Peyer's patch (tissue), 4 donors: ENCODE measurements around the gene BMPER. TPM values are rescaled to one million over a fixed set of nuclear protein-coding genes. Genes with fewer than 3 reads are reported as not detected.

Experiments used
- DNase-seq, 3 donors: peaks; one replicate each; pipeline ENCODE4 v3.0.0-alpha.2; 2017 to 2019
- H3K27ac ChIP-seq, 4 donors: fragments of 200-600 bp; sonication (generic); one replicate each; pipeline ENCODE4 v1.5.1; 2016 to 2019
- H3K27me3 ChIP-seq, 2 donors: fragments of 200-600 bp; sonication (generic); one replicate each; pipeline ENCODE4 v1.5.1; 2019
- H3K36me3 ChIP-seq, 3 donors: fragments of 200-600 bp; sonication (generic); one replicate each; pipeline ENCODE4 v1.5.1; 2016 to 2019
- H3K4me1 ChIP-seq, 4 donors: fragments of 200-600 bp; sonication (generic); one replicate each; pipeline ENCODE4 v1.5.1; 2016 to 2019
- H3K4me3 ChIP-seq, 4 donors: fragments of 200-600 bp; sonication (generic); 1 replicate in 3 of 4; 2 replicates in 1 of 4; pipeline ENCODE4 v1.5.1; 2016 to 2019; ENCODE audit warnings: mild to moderate bottlenecking in 1 of 4
- H3K9me3 ChIP-seq, 4 donors: fragments of 200-600 bp; sonication (generic); one replicate each; pipeline ENCODE4 v1.5.1; 2016 to 2019; ENCODE audit warnings: mild to moderate bottlenecking in 1 of 4
- CTCF ChIP-seq, 6 experiments: fragments of 450-650 bp in 4 of 6; fragments of 200-600 bp in 2 of 6; sonication (generic) in 1 of 6; IDR thresholded peaks; one replicate each; pipeline ENCODE4 v1.5.1; 2017 to 2019; ENCODE audit warnings: antibody characterized with exemption in 6 of 6, mild to moderate bottlenecking in 3 of 6, moderate library complexity in 1 of 6
- POLR2A ChIP-seq, 2 donors: fragments of 450-650 bp; IDR thresholded peaks; one replicate each; pipeline ENCODE4 v1.5.1; 2017; ENCODE audit warnings: antibody characterized with exemption in 2 of 2, mild to moderate bottlenecking in 2 of 2, moderate library complexity in 2 of 2
- total RNA-seq, 4 donors: library from RNA; depleted of rRNA; stranded (reverse); fragments of >200 nt; gene quantifications; one replicate each; pipeline ENCODE4 v1.1.0, GENCODE V29; 2016

The BMPER gene
- total RNA-seq, 4 donors from 2014 or later = 4.0 to 50.3 (median 17.6) TPM

DNA sequence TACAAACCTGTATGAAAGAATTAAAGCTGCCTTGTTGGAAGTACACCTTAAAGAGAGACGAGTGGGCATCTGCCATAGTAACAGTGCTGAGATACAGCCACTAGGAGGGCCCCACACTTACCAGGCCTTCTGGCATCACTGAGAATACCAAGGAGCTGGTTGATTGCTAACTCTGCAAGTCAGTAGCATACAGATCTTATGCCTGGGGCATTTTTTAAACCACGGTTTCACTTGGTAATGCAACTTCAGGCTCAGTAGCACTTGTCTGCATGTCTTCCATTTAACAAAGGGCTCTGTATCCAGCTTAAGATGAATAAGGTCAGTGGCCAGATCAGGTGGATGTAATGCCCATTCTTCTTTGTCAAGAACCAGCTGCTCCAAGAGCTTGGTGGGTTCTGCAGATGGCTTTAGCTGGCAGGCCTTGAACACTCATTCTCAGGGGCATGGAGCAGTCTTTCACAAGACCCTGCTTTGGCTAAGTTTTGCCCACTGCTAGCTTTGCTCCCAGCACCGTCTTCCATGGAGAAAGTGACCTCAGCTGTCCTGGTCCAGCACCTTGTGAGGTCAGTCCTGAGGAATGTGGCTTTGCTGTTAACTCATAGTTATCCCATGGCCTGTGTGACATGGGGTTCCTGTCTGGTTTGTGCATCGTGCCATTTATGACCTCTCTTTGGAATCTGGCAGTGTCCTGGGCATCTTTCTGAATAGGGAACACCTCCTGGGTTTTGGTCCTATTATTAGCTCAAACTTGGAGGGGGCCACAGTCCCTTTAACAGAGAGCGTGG, 68.1 kb downstream of the BMPER start:
- H3K4me1 ChIP-seq = no peaks in the 10 kb centered on the region
- H3K4me3 ChIP-seq = no peak overlapping the region
- no peaks in the 10 kb centered on the region for H3K9me3 ChIP-seq
- H3K27ac ChIP-seq = no peak overlapping the region
- no peak for TF ChIP-seq CTCF (IDR thresholded peaks at IDR 0.05)
- TF ChIP-seq POLR2A (IDR thresholded peaks at IDR 0.05) = no peak
- DNase-seq = no peak
- H3K27me3 ChIP-seq = no peaks in the 10 kb centered on the region
- H3K36me3 ChIP-seq = no peaks in the 10 kb centered on the region

- no peak for DNase-seq
- no peak for TF ChIP-seq CTCF (IDR thresholded peaks at IDR 0.05)
- TF ChIP-seq POLR2A (IDR thresholded peaks at IDR 0.05) = no peak
Observed at GRCh38 chr7:33979300-33979806, 74.0 kb downstream of the BMPER start.

DNA sequence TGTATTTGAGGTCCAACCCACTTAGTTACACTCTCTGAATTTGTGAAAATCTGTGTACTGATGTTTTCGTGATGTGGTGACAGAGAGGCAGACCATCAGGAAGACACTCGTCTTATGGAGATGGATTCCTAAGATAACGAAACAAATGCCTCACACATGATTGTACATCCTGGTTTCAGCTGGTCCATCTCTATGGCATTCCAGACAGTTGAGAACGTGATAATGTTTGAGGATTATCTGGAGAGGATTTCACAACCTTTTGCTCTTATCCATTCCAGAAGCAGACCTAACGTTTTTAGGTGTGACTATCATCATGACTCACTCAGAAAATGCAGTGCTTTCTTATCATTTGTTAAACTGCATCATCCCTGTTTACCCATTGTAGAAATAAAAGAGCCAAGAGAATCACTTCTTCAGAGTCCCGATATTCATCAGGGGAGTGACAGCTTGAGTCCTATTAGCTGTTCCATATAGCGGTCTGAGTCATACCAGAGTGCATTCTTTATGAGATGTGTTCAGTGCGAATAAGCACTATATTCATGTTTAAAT, 74.5 kb downstream of the BMPER start:
- no peaks in the 10 kb centered on the region for H3K4me1 ChIP-seq
- H3K27ac ChIP-seq = no peak overlapping the region
- DNase-seq = no peak
- no peaks in the 10 kb centered on the region for H3K27me3 ChIP-seq
- TF ChIP-seq POLR2A (IDR thresholded peaks at IDR 0.05) (no peak), CTCF (IDR thresholded peaks at IDR 0.05) (no peak)
- no peak overlapping the region for H3K4me3 ChIP-seq
- no peaks in the 10 kb centered on the region for H3K36me3 ChIP-seq
- H3K9me3 ChIP-seq = no peaks in the 10 kb centered on the region

More at GRCh38 chr7:33979300-33979806, 74.0 kb downstream of the BMPER start:
- Histone ChIP-seq H3K4me1 (no peaks in the 10 kb centered on the region), H3K4me3 (no peak overlapping the region), H3K27me3 (no peaks in the 10 kb centered on the region), H3K27ac (no peak overlapping the region), H3K36me3 (no peaks in the 10 kb centered on the region), H3K9me3 (no peaks in the 10 kb centered on the region)

DNA sequence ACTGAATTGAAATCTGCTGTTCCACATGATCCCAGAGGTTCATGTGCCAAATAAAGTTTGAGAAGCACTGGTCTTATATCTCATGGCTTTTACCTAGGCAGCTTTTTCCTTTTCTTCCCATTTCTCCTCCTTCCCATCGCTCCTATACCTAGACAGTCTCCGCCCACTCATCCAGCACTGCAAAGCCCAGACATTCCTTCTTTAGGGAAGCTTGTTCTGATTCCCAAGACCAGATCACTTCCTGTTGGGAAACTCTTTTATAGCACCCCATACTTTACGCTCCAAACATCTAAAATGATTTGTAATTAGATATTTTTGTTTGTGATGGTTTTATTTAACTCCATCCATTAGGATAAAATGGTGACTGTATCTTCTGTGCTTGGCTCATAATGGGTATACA, 75.9 kb downstream of the BMPER start:
- no peak for TF ChIP-seq CTCF (IDR thresholded peaks at IDR 0.05)
- TF ChIP-seq POLR2A (IDR thresholded peaks at IDR 0.05) = no peak
- Histone ChIP-seq H3K36me3 (no peaks in the 10 kb centered on the region), H3K4me3 (no peak overlapping the region), H3K27ac (no peak overlapping the region), H3K9me3 (no peaks in the 10 kb centered on the region), H3K4me1 (no peaks in the 10 kb centered on the region), H3K27me3 (no peaks in the 10 kb centered on the region)
- no peak for DNase-seq

DNA sequence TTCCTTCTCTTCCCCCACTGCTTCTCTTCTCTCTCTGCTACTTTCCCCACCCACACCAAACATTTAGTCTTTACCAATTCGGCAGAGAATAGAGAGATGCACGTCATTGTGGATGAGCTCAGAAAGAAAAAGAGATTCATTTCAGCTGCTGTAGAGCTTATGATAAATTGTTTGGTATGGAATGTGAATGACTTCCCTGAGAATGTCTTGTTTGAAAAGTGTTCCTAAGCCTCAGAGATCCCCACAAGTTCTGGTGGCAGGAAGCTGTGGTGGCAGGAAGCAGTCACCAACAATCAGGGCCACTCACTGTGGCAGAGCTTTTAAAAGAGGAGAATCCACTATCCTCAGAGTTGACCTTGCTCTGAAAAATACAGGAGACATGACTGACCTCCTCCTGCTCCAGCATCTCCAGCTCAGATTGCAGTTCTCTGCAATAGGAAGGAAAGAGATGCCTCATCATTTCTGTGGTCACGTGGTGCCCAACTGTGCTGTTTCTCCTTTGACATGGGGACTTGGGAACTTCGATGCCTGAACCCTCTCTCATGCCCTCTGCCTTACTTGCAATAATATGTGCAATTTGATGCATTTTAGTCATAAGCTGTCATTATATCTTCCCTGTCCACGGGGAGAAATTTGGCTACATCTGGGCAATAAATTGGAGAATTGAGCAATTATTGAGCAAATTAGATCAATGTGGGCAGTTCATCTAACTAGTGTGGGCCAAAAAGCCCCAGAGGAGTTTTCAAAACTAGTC, 76.5 kb downstream of the BMPER start:
- Histone ChIP-seq H3K27me3 (no peaks in the 10 kb centered on the region), H3K4me1 (no peaks in the 10 kb centered on the region), H3K4me3 (no peak overlapping the region), H3K27ac (no peak overlapping the region), H3K9me3 (no peaks in the 10 kb centered on the region), H3K36me3 (no peaks in the 10 kb centered on the region)
- DNase-seq = no peak
- no peak for TF ChIP-seq CTCF (IDR thresholded peaks at IDR 0.05)
- no peak for TF ChIP-seq POLR2A (IDR thresholded peaks at IDR 0.05)
